Endothelial cell of umbilical vein (primary cell): ENCODE data around the gene DAG1. TPM values are rescaled to one million over a fixed set of nuclear protein-coding genes. Genes with fewer than 3 reads are reported as not detected.

ENCODE experiments used
- BruUV-seq: library from RNA; stranded (reverse); fragments of 400-500 nt; replicated peaks from 2 replicates; lab custom pipeline; 2021; lab: Mats Ljungman, UMichigan
- CTCF ChIA-PET: fragments of 300-600, 350-600 bp; sonication (Branson Sonifier 250); formaldehyde crosslinking; loops from one replicate; lab custom pipeline; 2021; ENCODE audit warnings: antibody characterized with exemption, inconsistent platforms; lab: Charles Lee
- POLR2A ChIA-PET: fragments of 300-600, 350-600 bp; sonication (Branson Sonifier 250); formaldehyde crosslinking; loops from one replicate; lab custom pipeline; 2021; ENCODE audit warnings: antibody characterized with exemption, inconsistent platforms; lab: Charles Lee
- DNase-seq: peaks from one replicate; pipeline ENCODE4 v3.0.0-alpha.2; 2011; ENCODE audit warnings: low read depth, low spot score
- FAIRE-seq: peaks from 2 replicates; lab custom pipeline; 2011; peaks lifted over from hg19 to GRCh38; lab: Jason Lieb, UNC
- H2AFZ ChIP-seq: 2 replicates; pipeline ENCODE4 v1.6.0; 2012; ENCODE audit warnings: low read depth, low read length, control low read depth, inconsistent platforms
- H3K27ac ChIP-seq: 2 replicates; pipeline ENCODE4 v1.5.1; 2011; ENCODE audit warnings: low read depth, mild to moderate bottlenecking, control low read depth, low read length, moderate library complexity; ENCODE audit not compliant: insufficient read depth
- H3K27me3 ChIP-seq, 2 experiments: 2 replicates each; pipeline versions ENCODE4 v1.6.0 to v1.6.1; 2011; ENCODE audit warnings: low read length in 2 of 2, mixed read lengths in 1 of 2; ENCODE audit not compliant: control insufficient read depth in 2 of 2, insufficient read depth in 2 of 2
- H3K36me3 ChIP-seq, 2 experiments: 2 replicates in 1 of 2; 3 replicates in 1 of 2; pipeline ENCODE4 v1.5.1; 2011; ENCODE audit warnings: low read length in 2 of 2, mild to moderate bottlenecking in 1 of 2, moderate library complexity in 1 of 2; ENCODE audit not compliant: control insufficient read depth in 2 of 2, insufficient read depth in 2 of 2; ENCODE audit errors: extremely low read depth in 1 of 2
- H3K4me1 ChIP-seq: 3 replicates; pipeline ENCODE4 v1.5.1; 2011; ENCODE audit warnings: mild to moderate bottlenecking, low read length; ENCODE audit not compliant: control insufficient read depth, insufficient read depth; ENCODE audit errors: extremely low read depth
- H3K4me2 ChIP-seq: 2 replicates; pipeline ENCODE4 v1.6.1; 2011; ENCODE audit warnings: low read length, control low read depth, mixed read lengths; ENCODE audit not compliant: insufficient read depth
- H3K4me3 ChIP-seq, 3 experiments: fragments of 200-600 bp in 1 of 3; sonication (generic), shearing (Covaris generic) in 1 of 3; replicated peaks in 1 of 3; 2 replicates each; pipeline ENCODE4 v1.5.1; 2011 to 2016; ENCODE audit warnings: control low read depth in 3 of 3, low read length in 3 of 3, mild to moderate bottlenecking in 2 of 3, inconsistent platforms in 1 of 3, low read depth in 1 of 3, moderate library complexity in 1 of 3; ENCODE audit not compliant: insufficient read depth in 1 of 3
- H3K79me2 ChIP-seq: 2 replicates; pipeline ENCODE4 v1.6.0; 2012; ENCODE audit warnings: low read length, inconsistent platforms; ENCODE audit not compliant: control insufficient read depth, insufficient read depth
- H3K9ac ChIP-seq: replicated peaks from 2 replicates; pipeline ENCODE3; 2011; ENCODE audit warnings: low read length, control low read depth; ENCODE audit not compliant: insufficient read depth; ENCODE audit errors: extremely low read depth
- H3K9me1 ChIP-seq: replicated peaks from 3 replicates; pipeline ENCODE4 v1.6.0; 2011; ENCODE audit warnings: mild to moderate bottlenecking, low read length; ENCODE audit not compliant: control insufficient read depth, insufficient read depth; ENCODE audit errors: extremely low read depth
- H3K9me3 ChIP-seq: replicated peaks from 2 replicates; pipeline ENCODE4 v1.5.1; 2012; ENCODE audit warnings: low read length, inconsistent platforms; ENCODE audit not compliant: control insufficient read depth, insufficient read depth
- H4K20me1 ChIP-seq: replicated peaks from 2 replicates; pipeline ENCODE3; 2011; ENCODE audit warnings: mild to moderate bottlenecking, low read length; ENCODE audit not compliant: control insufficient read depth, insufficient read depth; ENCODE audit errors: extremely low read depth
- CTCF ChIP-seq, 2 donors: IDR thresholded peaks; 1 replicate in 1 of 2; 2 replicates in 1 of 2; pipeline ENCODE4 v1.5.1; 2011; ENCODE audit warnings: low read length in 2 of 2, mild to moderate bottlenecking in 2 of 2, moderate library complexity in 2 of 2, control low read depth in 1 of 2, inconsistent platforms in 1 of 2, low read depth in 1 of 2; ENCODE audit not compliant: insufficient read depth in 1 of 2; ENCODE audit errors: extremely low read depth in 1 of 2
- EZH2 ChIP-seq: IDR thresholded peaks from 2 replicates; pipeline ENCODE4 v1.6.1; 2012; ENCODE audit warnings: borderline replicate concordance, low read depth, mild to moderate bottlenecking, moderate library complexity, low read length, inconsistent platforms; ENCODE audit not compliant: severe bottlenecking
- FOS ChIP-seq: IDR thresholded peaks from 2 replicates; pipeline ENCODE4 v1.6.1; 2011; ENCODE audit warnings: mild to moderate bottlenecking, low read length, moderate library complexity, borderline replicate concordance; ENCODE audit not compliant: insufficient read depth
- GATA2 ChIP-seq: IDR thresholded peaks from 2 replicates; pipeline ENCODE4 v1.7.0; 2011; ENCODE audit warnings: low read depth, mild to moderate bottlenecking, moderate library complexity, mixed read lengths, low read length; ENCODE audit not compliant: insufficient read length, insufficient read depth
- JUN ChIP-seq: IDR thresholded peaks from 2 replicates; pipeline ENCODE4 v1.6.1; 2011; ENCODE audit warnings: borderline replicate concordance, low read depth; ENCODE audit not compliant: insufficient read length, insufficient read depth
- MAX ChIP-seq: IDR thresholded peaks from 2 replicates; pipeline ENCODE4 v1.6.1; 2011; ENCODE audit not compliant: insufficient read depth, insufficient read length
- MYC ChIP-seq: IDR thresholded peaks from one replicate; pipeline ENCODE4 v1.6.1; 2011; ENCODE audit warnings: mild to moderate bottlenecking, low read depth, low read length
- POLR2A ChIP-seq: IDR thresholded peaks from 2 replicates; pipeline ENCODE4 v1.6.1; 2012; ENCODE audit warnings: low read depth, mild to moderate bottlenecking, control low read depth, low read length
- POLR2AphosphoS5 ChIP-seq: IDR thresholded peaks from 2 replicates; pipeline ENCODE4 v1.6.1; 2012; ENCODE audit warnings: low read depth, mild to moderate bottlenecking, control low read depth, low read length, moderate library complexity; ENCODE audit not compliant: insufficient read depth
- dilution Hi-C: fragments of 300-500 bp; cut with MboI; formaldehyde crosslinking; loops from one replicate; pipeline ENCODE4 v1.15.0; 2019; ENCODE audit warnings: low sequenced_read_pairs; ENCODE audit not compliant: extremely low pct_ligation_motif_present
- intact Hi-C: fragments of 100-400 bp; cut with micrococcal nuclease; formaldehyde crosslinking; loops from one replicate; pipeline ENCODE4 v1.10.0; 2022
- polyA plus RNA-seq, 4 experiments: library from polyadenylated mRNA; depleted of rRNA in 3 of 4; stranded (reverse) in 3 of 4; unstranded in 1 of 4; fragments of >200 nt; gene quantifications; 2 replicates each; pipeline versions ENCODE4 v1.2.1 to v1.2.3, GENCODE V29; 2011 to 2012; ENCODE audit warnings: missing spikeins in 1 of 4
- total RNA-seq: library from RNA; stranded (reverse); gene quantifications from 2 replicates; pipeline ENCODE4 v1.2.3, GENCODE V29; 2021

Gene DAG1
- total and polyA plus RNA-seq, 2 donors (not counting 3 experiments of a cell fraction or from before 2014, with no cell fraction given), result 59.6 to 97.5 TPM

- Histone ChIP-seq H3K9ac (no peak overlapping the region), H2AFZ (no peak overlapping the region), H3K4me3 (no peak overlapping the region), H3K36me3 (peaks cover 0 to 13% of the 10 kb centered on the region in 2 experiments), H3K9me1 (no peaks in the 10 kb centered on the region), H3K9me3 (no peaks in the 10 kb centered on the region), H3K27ac (no peak overlapping the region), H3K4me1 (no peaks in the 10 kb centered on the region), H3K4me2 (no peak overlapping the region), H3K79me2 (no peaks in the 10 kb centered on the region), H4K20me1 (no peaks in the 10 kb centered on the region), H3K27me3 (no peaks in the 10 kb centered on the region)
- no TSS peak for BruUV-seq
- intact Hi-C loops, result no loop called here
- FAIRE-seq, result no peak
- dilution Hi-C loops, result no loop called here
- POLR2A ChIA-PET, result no interaction called here
- no peak for DNase-seq
- CTCF ChIA-PET, result interaction anchor here (1.5 kb wide), 1 partner anchor 10 kb away, joined by 3 read pairs; no protein-coding TSS in a partner anchor
- TF ChIP-seq POLR2AphosphoS5, result no peak
- no peak for TF ChIP-seq JUN
- TF ChIP-seq MAX, result no peak
- no peak for TF ChIP-seq POLR2A
- no peak for TF ChIP-seq MYC
- no peak for TF ChIP-seq EZH2
- TF ChIP-seq FOS, result no peak
- TF ChIP-seq GATA2, result no peak
- no peak for TF ChIP-seq CTCF (IDR thresholded peaks at IDR 0.05; ENCODE audit: extremely low read depth in 1 of 2, insufficient read depth in 1 of 2, low read depth in 1 of 2, low read length in 2 of 2)
Observed at GRCh38 chr3:49533031-49533430, 63.0 kb downstream of the DAG1 start.
